ENCODE data around the gene MKS1. TPM values are rescaled to one million over a fixed set of nuclear protein-coding genes. Genes with fewer than 3 reads are reported as not detected.

The MKS1 gene
- total and polyA plus RNA-seq, 10 of the 15 experiments (the other 5 are each of a cell fraction or from before 2014, with no cell fraction given), result 5.7 to 21.4 (median 13.9) TPM

GRCh38 chr17:58219007-58219788, at the start of gene MKS1 (continued):
- TF ChIP-seq ATF3 (IDR thresholded peaks at IDR 0.05; ENCODE audit: borderline replicate concordance, extremely low read depth, low read depth, low read length) (peak; percentile 59; the same call in 1 of the 2 replicates), BCL3 (IDR thresholded peaks at IDR 0.05; ENCODE audit: borderline replicate concordance, insufficient read depth, low read depth, low read length, poor library complexity, severe bottlenecking) (no peak), RCOR1 (conservative IDR thresholded peaks at IDR 0.05; ENCODE audit: low read depth, low read length) (0 out of 2 replicates have a peak, but pooled peaks have one; percentile 56), BCLAF1 (IDR thresholded peaks at IDR 0.05) (no peak), CEBPB (IDR thresholded peaks at IDR 0.05; ENCODE audit: borderline replicate concordance in 1 of 2, low read depth in 2 of 2, low read length in 2 of 2) (no peak), HDGF (IDR thresholded peaks at IDR 0.05) (peak; percentile 75), PAX8 (IDR thresholded peaks at IDR 0.05) (no peak), HCFC1 (IDR thresholded peaks at IDR 0.05; ENCODE audit: low read length) (peak; percentile 66), ZBTB11 (CRISPR knock-in tag; IDR thresholded peaks at IDR 0.05) (no peak), POLR2AphosphoS2 (IDR thresholded peaks at IDR 0.05; ENCODE audit: low read depth, low read length) (no peak), SMC3 (IDR thresholded peaks at IDR 0.05; ENCODE audit: borderline replicate concordance, low read length) (peak; percentile 21; the same call in 1 of the 2 replicates), RUNX3 (IDR thresholded peaks at IDR 0.05; ENCODE audit: low read length) (peak; percentile 33), CREB1 (IDR thresholded peaks at IDR 0.05; ENCODE audit: low read depth) (peak; percentile 96), CBX3 (IDR thresholded peaks at IDR 0.05; ENCODE audit: borderline replicate concordance, low read depth) (no peak), MLLT1 (IDR thresholded peaks at IDR 0.05) (peak; percentile 31), TBL1XR1 (IDR thresholded peaks at IDR 0.05; ENCODE audit: low read depth, low read length) (0 out of 2 replicates have a peak, but pooled peaks have one; percentile 57)

Data from GM12878 (cell line).